ENCODE results near the gene MAD2L1BP. TPM values are rescaled to one million over a fixed set of nuclear protein-coding genes. Genes with fewer than 3 reads are reported as not detected.
A peak's percentile ranks its signal among the peaks of the same experiment; 100 is the strongest.
"Not testable (repeated sequence)": the region's sequence is repeated elsewhere in the genome, so short reads cannot be mapped to it uniquely, and the experiment has no call there.

Gene MAD2L1BP
- polyA plus RNA-seq, 4 donors = 24.6 to 28.8 (median 26.3) TPM

DNA sequence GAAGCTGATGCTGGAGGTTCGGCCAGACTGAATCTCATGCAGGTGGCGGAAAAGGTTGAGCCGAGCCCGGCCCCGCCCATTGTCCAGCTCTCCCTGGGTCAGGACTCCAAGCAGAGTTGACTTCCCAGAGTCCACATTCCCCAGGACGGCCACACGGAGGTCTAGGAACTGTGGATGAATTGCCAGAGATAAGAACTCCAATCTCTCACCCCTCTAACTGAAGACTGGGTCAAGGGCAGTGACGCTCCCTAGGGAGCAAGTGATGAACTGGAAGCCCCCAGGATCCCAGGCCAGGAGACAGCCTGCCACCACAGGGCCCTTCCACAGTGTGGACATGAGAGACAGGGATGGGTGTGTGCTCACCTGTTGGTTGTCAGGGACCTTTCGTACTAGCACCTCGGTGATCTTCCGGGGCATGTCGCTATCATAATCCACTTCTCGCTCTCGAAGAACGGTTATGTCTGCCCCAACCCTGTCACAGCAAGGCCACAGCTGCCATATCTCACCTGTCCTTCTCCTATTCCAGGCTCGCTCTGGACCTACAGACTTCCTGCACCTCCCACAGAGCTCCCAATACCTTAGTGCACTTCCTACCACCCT is 10.1 kb upstream of the MAD2L1BP start:
- DNase-seq (ENCODE audit: low read depth in 4 of 4, low spot score in 3 of 4) = no peak

DNA sequence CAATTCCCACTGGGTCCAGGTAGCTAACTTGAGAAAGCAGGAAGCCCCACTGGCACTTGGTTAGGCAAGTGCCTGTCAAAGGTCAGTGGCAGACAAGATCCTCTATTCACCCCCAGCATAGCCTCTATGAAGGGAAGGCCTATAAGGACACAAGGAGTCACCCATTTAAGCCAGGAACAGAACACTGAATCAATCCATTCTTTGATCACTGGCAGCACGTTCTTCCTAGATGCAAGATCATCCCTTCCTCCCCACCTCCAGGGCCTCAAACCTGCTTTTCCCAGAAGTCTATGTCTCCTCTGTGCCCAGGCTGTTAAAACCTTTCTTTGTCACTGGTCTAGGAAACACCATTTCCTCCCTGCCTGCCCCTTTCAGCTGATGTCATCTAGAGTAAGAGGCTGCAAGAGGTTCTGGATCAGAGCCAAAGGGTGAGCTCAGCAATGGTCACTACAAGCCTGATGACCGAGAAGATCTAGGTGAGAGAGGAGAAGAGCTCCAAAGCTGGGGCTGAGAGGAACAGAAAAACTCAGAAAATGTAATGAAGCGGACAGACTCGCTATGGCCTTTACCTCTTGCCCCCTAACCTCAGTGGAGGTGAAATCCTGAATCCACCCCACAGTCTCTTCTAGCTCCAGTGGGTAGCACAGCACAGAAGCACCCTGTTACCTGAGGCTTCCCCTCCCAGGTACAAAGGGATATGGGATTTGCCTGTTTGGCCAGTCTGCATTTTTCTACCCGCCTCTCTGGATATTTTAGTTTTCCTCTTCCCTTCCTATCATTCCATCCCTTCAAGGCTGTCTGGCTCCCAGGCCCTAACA is 8.4 kb upstream of the MAD2L1BP start:
- peak in 2 of 4 donors; percentile 47 to 50 for DNase-seq (ENCODE audit: low read depth in 4 of 4, low spot score in 3 of 4)

DNA sequence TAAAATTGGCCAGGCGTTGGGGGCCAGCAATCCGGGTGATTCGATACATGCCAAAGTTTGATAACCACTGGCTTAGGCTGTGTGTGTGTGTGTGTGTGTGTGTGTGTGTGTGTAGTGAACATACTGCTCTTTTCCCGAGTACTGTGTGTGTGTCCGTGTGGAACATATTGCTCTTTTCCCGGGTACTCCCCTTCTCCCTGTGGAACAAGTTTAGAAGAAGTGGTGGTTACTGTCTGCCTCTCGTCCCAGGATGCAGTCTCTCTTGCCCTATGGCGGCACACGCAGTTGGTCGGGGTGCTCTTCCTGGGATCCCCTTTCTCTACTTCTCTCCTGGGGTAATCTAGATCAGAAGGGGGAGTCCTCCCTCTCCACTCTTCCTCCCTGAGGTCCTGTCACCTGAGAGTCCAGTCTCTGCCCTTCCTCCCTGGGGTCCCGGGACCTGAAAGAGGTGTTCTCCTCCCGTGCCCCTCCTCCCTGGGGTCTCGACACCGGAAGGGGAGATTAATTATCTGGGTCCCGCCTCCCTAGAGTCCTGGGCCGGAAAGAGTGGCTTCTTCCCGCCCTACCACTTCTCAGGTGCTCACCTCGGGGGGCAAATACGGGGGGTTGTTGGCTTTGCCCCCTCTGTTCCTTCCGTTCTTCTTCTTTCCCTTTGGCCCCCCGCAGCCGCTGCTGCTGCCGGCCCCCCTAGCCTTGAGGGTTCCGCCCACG is 7.1 kb upstream of the MAD2L1BP start:
- peak in 2 of 4 donors; percentile 41 to 50 for DNase-seq (ENCODE audit: low read depth in 4 of 4, low spot score in 3 of 4)

DNA sequence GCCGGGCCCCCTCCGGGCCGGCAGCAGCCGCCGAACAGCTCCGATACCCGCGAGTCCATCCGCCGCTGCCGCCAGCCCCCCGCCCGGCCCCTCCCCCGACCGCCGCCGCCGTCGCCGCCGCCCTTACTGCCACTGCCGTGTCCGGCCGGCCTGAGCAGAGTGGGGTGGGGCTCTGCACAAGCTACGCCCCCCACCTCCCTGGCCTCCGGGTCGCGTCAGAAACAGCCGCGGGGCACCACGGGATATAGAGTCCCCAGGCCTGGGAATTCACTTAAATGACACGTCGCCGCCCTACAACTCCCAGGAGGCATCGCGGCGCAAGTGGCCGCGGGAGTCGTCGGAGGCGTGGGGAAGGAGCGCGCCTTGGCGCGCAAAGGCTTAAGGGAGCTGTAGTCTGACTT is 6.5 kb upstream of the MAD2L1BP start, which contains the start of gene GTPBP2:
Gene GTPBP2, minus strand, starts transcription at position 161 of the 401 bp plus-strand sequence. Its CDS starts 102 bp downstream, at position 59.
- peak; percentile 96 to 98 (median 97) for DNase-seq (ENCODE audit: low read depth in 4 of 4, low spot score in 3 of 4)

DNA sequence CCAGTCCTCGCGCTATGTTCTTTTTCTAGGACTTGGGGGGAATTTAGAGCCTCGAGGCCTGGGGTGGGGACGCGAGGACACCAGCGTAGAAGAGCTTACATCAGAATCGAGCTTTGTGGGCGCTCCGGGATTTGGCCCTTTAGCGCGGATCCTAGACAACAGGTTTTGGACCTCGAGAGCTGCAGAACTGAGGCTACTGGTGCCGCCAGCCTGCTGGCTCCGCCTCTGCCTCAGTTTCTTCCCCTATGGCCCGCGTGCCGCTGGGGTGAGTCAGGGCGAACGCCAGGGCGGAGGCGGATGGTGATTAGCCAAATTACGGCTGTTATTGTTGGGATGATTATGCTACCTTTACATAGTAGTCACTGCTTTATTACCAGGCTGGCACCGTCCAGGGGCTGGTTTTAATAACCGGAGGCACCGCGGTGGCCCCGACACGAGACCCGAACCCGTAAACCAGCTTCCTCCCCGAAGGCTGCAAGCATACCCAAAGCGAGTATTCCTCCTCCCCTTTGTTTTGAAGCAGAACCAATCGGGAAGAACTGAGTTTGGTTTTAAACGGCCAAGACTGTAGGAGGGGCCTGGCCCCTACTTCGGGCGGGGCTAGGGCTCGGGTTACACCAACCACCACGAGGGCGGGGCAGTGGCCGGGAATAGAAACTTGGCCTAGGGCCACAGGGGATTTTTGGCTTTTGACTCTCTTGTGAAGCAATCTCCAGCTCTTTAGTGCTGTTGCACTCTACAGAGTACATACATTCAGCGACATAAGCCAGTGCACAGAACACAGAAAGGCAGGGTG is 5.9 kb upstream of the MAD2L1BP start:
- DNase-seq (ENCODE audit: low read depth in 4 of 4, low spot score in 3 of 4) = peak; percentile 90 to 95 (median 94)

DNA sequence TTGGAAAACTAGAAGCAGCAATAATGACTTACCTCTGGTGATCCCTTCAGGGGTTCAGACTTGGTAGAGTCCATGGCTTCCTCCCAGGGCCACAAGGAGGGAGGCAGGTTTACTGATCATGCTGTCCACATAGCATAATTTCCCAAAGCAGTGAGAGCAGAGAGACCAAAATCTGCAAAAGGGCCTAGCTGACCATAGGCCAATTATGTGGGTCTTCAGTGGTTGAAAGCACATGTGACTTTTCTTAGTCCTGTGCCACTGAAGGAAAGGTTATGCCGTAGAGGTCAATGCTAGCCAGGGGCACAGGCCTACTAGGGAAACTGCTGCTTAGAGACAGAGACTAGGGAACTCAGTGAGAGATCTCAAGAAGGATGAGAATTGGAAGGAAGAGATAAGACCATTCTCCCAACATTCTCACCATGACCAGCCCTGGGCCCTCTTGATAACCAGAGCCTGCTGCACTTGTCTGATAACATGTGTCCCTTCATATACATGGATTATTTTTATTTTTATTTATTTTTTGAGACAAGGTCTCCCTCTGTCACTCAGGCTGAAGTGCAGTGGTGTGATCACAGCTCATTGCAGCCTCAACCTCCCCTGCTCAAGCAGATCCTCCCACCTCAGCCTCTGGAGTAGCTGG is 4.5 kb upstream of the MAD2L1BP start:
- no peak for DNase-seq (ENCODE audit: low read depth in 4 of 4, low spot score in 3 of 4)

DNA sequence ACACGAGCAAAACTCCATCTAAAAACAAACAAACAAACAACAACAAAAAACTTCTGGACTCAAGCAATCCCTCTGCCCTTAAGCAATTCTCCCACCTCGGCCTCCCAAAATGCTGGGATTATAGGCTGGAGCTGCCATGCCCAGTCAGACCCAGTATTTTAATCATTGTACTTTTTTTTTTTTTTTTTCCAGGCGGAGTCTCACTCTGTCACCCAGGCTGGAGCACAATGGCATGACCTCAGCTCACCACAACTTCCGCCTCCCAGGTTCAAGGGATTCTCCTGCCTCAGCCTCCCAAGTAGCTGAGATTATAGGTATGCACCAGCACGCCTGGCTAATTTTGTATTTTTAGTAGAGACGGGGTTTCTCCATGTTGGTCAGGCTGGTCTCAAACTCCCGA is 2.6 kb upstream of the MAD2L1BP start:
- DNase-seq (ENCODE audit: low read depth in 4 of 4, low spot score in 3 of 4) = not testable (repeated sequence)

DNA sequence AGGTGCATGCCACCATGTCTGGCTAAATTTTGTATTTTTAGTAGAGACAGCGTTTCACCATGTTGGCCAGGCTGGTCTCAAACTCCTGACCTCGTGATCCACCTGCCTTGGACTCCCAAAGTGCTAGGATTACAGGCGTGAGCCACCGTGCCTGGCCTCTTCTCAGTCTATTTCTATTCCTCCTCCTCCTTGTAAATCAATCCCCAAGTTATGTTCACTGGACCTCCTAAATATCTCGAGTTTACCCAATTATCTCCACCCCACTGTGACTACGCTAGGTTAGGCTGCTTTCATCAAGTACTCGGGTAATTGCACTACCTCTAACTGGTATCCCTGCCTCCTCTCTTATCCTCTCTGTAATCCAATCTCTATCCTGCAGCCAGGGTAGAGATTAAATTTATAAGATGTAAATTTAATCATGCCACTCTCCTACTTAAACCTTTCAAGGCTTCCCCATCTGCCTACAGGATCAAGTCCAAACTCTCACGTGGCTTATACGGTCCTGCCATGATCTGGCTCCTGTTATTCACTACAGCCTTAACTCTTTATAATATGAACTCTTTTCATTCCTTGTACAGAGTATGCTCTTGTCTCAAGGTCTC is 837 bp upstream of the MAD2L1BP start:
- DNase-seq (ENCODE audit: low read depth in 4 of 4, low spot score in 3 of 4) = no peak

DNA sequence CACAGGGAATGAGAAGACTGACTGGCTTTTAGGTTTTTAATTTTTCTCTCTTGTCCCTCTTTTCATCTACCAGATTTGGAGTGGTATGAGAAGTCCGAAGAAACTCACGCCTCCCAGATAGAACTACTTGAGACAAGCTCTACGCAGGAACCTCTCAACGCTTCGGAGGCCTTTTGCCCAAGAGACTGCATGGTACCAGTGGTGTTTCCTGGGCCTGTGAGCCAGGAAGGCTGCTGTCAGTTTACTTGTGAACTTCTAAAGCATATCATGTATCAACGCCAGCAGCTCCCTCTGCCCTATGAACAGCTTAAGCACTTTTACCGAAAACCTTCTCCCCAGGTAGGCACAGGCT is 644 bp downstream of the MAD2L1BP start:
- peak in 1 of 4 donors; percentile 22 for DNase-seq (ENCODE audit: low read depth in 4 of 4, low spot score in 3 of 4)

DNA sequence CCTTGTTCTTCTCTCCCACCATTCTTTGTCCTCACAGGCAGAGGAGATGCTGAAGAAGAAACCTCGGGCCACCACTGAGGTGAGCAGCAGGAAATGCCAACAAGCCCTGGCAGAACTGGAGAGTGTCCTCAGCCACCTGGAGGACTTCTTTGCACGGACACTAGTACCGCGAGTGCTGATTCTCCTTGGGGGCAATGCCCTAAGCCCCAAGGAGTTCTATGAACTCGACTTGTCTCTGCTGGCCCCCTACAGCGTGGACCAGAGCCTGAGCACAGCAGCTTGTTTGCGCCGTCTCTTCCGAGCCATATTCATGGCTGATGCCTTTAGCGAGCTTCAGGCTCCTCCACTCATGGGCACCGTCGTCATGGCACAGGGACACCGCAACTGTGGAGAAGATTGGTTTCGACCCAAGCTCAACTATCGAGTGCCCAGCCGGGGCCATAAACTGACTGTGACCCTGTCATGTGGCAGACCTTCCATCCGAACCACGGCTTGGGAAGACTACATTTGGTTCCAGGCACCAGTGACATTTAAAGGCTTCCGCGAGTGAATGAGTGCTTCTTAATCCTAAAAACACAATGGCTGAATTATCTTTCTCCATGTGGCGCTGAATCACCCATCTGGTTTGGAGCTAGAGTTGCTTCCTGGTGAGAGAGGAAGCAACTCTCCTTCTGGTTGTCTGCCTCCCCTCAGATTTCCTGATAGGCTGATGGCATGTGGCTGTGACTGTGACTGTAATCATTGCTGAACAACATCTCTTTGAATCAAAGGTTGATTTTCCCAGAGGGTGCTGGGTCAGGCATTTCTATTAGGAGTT is 4.6 kb downstream of the MAD2L1BP start:
- no peak for DNase-seq (ENCODE audit: low read depth in 4 of 4, low spot score in 3 of 4)

DNA sequence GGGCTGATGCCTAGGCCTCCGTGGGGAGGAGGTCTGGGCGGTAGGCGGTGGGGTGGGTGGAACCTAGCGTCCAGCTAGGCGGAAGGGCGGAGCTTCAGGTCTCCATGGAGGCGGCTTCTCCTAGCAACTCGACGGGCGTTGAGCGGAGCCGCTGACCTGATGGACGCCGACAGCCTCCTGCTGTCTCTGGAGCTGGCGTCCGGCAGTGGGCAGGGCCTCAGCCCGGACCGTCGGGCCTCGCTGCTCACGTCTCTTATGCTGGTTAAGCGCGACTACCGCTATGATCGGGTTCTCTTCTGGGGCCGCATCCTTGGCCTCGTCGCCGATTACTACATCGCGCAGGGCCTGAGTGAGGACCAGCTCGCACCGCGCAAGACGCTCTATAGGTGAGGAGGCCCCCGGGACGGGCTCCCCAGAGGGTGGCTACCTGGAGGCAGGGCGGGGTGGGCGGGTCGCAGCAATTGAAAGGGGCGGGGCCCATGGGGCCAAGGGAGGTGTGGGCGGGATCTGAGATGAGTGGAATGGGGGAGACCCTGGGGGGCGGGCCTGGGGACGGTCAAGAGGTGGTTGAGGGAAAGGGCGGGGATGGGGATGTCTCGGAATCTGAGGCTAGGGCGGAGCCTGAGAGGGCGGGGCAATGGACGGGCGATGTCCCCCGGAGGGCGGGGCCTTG is 9.4 kb downstream of the MAD2L1BP start, which contains the start of gene RSPH9:
Gene RSPH9, plus strand, starts transcription at position 97 of the 673 bp plus-strand sequence. Its CDS starts 63 bp downstream, at position 160.
- DNase-seq (ENCODE audit: low read depth in 4 of 4, low spot score in 3 of 4) = no peak

DNA sequence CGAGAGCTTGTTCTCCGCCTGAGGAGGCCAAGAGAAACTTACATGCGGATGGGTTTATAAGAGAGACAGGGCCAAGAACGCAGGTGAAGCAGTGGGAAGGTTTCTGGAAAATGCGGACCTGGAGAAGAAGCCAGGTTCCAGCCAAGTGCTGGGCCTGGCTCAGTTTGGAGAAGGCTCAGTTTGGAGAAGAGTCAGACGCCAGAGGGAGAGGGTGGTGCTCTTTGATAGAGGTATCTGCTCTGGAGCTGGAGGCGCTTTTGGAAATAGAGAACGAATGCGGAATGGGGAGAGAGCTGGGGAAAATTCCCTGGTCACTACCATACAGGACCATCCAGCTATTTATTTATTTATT is 9.9 kb downstream of the MAD2L1BP start:
- no peak for DNase-seq (ENCODE audit: low read depth in 4 of 4, low spot score in 3 of 4)

DNA sequence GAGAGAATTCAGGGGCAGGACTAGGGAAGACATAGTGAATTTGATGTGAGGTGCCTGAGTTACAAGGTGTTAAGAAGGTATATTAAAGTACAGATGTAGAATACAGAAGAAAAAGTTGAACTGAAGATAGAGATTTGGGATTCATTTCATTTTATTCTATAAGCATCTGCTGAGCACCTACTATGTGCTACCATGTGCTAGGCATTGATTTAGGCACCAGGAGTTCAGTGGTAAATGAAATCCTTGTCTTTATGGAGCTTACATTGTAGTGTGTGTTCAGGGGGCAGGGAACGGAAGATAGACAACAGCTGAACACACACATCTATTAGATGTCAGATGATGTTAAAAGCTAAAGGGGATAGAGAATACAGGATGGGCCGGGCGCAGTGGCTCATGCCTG is 12.0 kb downstream of the MAD2L1BP start:
- DNase-seq (ENCODE audit: low read depth in 4 of 4, low spot score in 3 of 4) = no peak

DNA sequence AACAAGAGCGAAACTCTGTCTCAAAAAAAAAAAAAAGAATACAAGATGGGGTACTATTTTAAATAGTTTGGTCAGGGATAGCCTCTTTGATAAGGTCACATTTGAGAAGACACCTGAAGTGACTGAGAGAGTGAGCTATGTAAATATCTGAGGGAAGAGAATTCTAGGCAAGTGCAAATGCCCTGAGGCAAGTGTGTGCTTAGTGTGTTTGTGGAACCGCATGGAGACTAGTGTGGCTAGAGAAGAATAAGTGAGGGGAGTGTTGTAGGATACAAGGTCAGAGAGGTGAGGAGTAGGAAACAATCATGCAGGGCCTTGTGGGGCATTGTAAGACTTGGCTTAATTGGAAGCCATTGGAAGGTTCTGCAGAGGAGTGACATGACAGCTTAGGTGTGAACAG is 12.6 kb downstream of the MAD2L1BP start:
- DNase-seq (ENCODE audit: low read depth in 4 of 4, low spot score in 3 of 4) = no peak

DNA sequence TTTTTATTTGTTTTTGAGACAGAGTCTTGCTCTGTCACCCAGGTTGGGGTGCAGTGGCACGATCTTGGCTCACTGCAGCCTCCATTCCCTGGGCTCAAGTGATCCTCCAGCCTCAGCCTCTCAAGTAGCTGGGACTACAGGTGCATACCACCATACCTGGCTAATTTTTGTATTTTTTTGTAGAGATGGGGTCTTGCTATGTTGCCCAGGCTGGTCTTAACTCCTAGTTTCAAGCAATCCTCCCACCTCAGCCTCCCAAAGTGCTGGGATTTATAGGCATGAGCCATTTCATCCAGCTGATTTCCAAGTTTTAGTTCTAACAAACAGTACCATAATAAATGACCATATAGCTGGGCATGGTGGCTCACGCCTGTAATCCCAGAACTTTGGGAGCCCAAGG is 17.2 kb downstream of the MAD2L1BP start:
- DNase-seq (ENCODE audit: low read depth in 4 of 4, low spot score in 3 of 4) = not testable (repeated sequence)

DNA sequence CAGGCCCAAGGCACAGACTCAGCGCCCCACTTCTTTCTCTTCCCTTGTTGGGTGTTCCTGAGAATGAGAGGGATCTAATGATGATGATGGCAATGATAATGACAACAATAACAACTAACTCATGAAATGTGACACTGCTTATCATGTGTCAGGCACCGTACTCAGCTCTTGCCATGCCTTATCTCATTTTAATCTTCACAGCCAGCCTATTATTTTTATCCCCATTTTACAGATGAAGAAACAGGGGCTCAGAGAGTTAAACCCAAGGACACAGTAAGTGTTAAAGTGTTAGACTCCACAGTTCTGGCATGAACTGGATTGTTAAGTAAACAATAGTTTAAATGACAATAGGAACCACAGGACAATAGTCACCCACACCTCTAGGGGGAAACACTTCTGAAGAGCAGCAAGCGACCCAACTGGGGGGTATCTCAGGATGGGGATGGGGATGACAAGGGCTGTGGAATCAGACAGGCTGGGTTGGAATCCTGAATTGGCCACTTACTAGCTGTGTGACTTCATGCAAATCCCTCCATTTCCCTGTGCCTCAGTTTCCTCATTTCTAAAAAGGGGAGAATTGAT is 21.7 kb downstream of the MAD2L1BP start:
- no peak for DNase-seq (ENCODE audit: low read depth in 4 of 4, low spot score in 3 of 4)

DNA sequence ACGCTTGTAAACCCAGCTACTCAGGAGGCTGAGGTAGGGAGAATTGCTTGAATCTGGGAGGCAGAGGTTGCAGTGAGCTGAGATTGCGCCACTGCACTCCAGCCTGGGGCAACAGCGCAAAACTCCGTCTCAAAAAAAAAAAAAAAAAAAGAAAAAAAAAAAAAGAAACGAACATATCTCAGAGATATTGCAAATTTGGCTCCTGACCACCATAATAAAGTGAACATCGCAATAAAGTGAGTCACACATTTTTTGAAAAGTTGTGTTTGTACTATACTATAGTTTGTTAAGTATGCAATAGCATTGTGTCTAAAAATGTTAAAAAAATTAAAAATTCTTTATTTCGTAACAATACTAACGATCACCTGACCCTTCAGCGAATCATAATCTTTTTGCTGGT is 22.5 kb downstream of the MAD2L1BP start:
- DNase-seq (ENCODE audit: low read depth in 4 of 4, low spot score in 3 of 4) = no peak

DNA sequence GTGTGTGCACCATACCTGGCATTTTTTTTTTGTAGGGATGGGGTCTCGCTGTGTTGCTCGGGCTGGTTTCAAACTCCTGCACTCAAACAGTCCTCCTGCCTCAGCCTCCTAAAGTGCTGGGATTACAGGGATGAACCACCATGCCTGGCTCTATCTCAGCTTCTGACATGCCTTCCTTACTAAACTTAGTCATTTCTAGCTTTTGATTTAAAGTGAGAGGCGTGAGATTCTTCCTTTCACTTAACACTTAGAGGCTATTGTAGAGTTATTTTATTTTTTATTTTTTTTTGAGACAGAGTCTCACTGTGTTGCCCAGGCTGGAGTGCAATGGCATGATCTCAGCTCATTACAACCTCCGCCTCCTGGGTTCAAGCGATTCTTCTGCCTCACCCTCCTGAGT is 27.3 kb downstream of the MAD2L1BP start:
- not testable (repeated sequence) for DNase-seq (ENCODE audit: low read depth in 4 of 4, low spot score in 3 of 4)

Data from right renal pelvis (tissue), 4 donors.